GM23248 (cell line): ENCODE results near the gene ATP11C. TPM values are rescaled to one million over a fixed set of nuclear protein-coding genes. Genes with fewer than 3 reads are reported as not detected.

ENCODE experiments used
- DNase-seq: peaks from one replicate; pipeline ENCODE4 v3.0.0-alpha.2; 2015
- H2AFZ ChIP-seq: fragments of 200-600 bp; sonication (generic); 2 replicates; pipeline ENCODE4 v1.6.1; 2016; ENCODE audit warnings: antibody characterized with exemption
- H3F3A ChIP-seq: fragments of 200-600 bp; sonication (generic); 2 replicates; pipeline ENCODE4 v1.6.1; 2016; ENCODE audit warnings: mild to moderate bottlenecking, antibody characterized with exemption, mixed run types; ENCODE audit not compliant: insufficient read depth
- H3K27ac ChIP-seq: fragments of 200-600 bp; sonication (generic); 2 replicates; pipeline ENCODE4 v1.5.1; 2016; ENCODE audit warnings: mild to moderate bottlenecking
- H3K27me3 ChIP-seq: fragments of 200-600 bp; sonication (generic); replicated peaks from 2 replicates; pipeline ENCODE4 v1.6.1; 2016; ENCODE audit warnings: mild to moderate bottlenecking; ENCODE audit not compliant: insufficient read depth
- H3K36me3 ChIP-seq: fragments of 200-600 bp; sonication (generic); 2 replicates; pipeline ENCODE4 v1.6.1; 2016; ENCODE audit warnings: low read depth, mild to moderate bottlenecking
- H3K4me1 ChIP-seq: fragments of 200-600 bp; sonication (generic); 2 replicates; pipeline ENCODE4 v1.6.1; 2016; ENCODE audit warnings: mild to moderate bottlenecking; ENCODE audit not compliant: insufficient read depth
- H3K4me2 ChIP-seq: fragments of 200-600 bp; sonication (generic); one replicate; pipeline ENCODE4 v1.6.1; 2016; ENCODE audit warnings: mild to moderate bottlenecking; ENCODE audit not compliant: unreplicated experiment
- H3K4me3 ChIP-seq: fragments of 200-600 bp; sonication (generic); 2 replicates; pipeline ENCODE4 v1.5.1; 2016; ENCODE audit warnings: mild to moderate bottlenecking
- H3K79me2 ChIP-seq: fragments of 200-600 bp; sonication (generic); 2 replicates; pipeline ENCODE4 v1.6.1; 2016; ENCODE audit warnings: mild to moderate bottlenecking; ENCODE audit not compliant: insufficient read depth
- H3K9ac ChIP-seq: fragments of 200-600 bp; sonication (generic); 2 replicates; pipeline ENCODE4 v1.6.1; 2016; ENCODE audit warnings: mild to moderate bottlenecking
- H3K9me2 ChIP-seq: fragments of 200-600 bp; sonication (generic); 2 replicates; pipeline ENCODE4 v1.6.1; 2016; ENCODE audit warnings: mixed run types, mild to moderate bottlenecking, moderate library complexity; ENCODE audit not compliant: insufficient read depth
- H3K9me3 ChIP-seq: fragments of 200-600 bp; sonication (generic); one replicate; pipeline ENCODE4 v1.6.1; 2017; ENCODE audit warnings: low read depth
- H4K20me1 ChIP-seq: fragments of 200-600 bp; sonication (generic); 2 replicates; pipeline ENCODE4 v1.6.0; 2016; ENCODE audit not compliant: insufficient read depth
- EZH2 ChIP-seq: fragments of 200-600 bp; sonication (generic); IDR thresholded peaks from 2 replicates; pipeline ENCODE4 v1.6.1; 2018; ENCODE audit warnings: antibody characterized with exemption, mild to moderate bottlenecking; ENCODE audit not compliant: insufficient read depth, poor library complexity, severe bottlenecking
- EZH2phosphoT487 ChIP-seq: fragments of 200-600 bp; sonication (generic); IDR thresholded peaks from 2 replicates; pipeline ENCODE4 v1.6.1; 2018; ENCODE audit warnings: antibody characterized with exemption, moderate library complexity, mild to moderate bottlenecking, low read depth; ENCODE audit not compliant: insufficient read depth
- WGBS, 2 experiments: methylation state at CpG; one replicate each; pipeline ENCODE4 v1.1.6; 2015 to 2017; ENCODE audit warnings: low lambda C conversion rate in 2 of 2, low coverage in 1 of 2; ENCODE audit errors: missing lambda C conversion rate in 2 of 2; 5-methylcytosine and 5-hydroxymethylcytosine counted together
- in situ Hi-C: fragments of 300-500 bp; cut with MboI; formaldehyde crosslinking; loops from 2 replicates; pipeline ENCODE4 v1.15.0; 2020
- polyA plus RNA-seq: library from polyadenylated mRNA; unstranded; fragments of >200 nt; fragmentation: Nextera tagmentation; extraction: Ambion mirVana; gene quantifications from 2 replicates; pipeline ENCODE4 v1.2.1, GENCODE V29; 2016
- total RNA-seq: library from RNA; depleted of rRNA; stranded (reverse); fragments of >200 nt; shearing (Covaris generic); gene quantifications from 2 replicates; pipeline ENCODE4 v1.2.3, GENCODE V29; 2014

The ATP11C gene
- total and polyA plus RNA-seq, 2 experiments from 2014 or later: 8.5 to 26.2 TPM

- H3F3A ChIP-seq: no peaks in the 10 kb centered on the region; the same call in 1 of the 2 replicates
- in situ Hi-C loops: no loop called here
- H3K27me3 ChIP-seq: no peaks in the 10 kb centered on the region
- no peaks in the 10 kb centered on the region for H3K79me2 ChIP-seq
- no peak overlapping the region for H3K27ac ChIP-seq
- WGBS, 2 experiments: 94 to 97% methylated on average over 6 of the region's 6 CpGs
- no peaks in the 10 kb centered on the region; the same call in 1 of the 2 replicates for H3K36me3 ChIP-seq
- H3K4me2 ChIP-seq: no peak overlapping the region
- no peaks in the 10 kb centered on the region for H3K9me2 ChIP-seq
- no peaks in the 10 kb centered on the region for H4K20me1 ChIP-seq
- DNase-seq: no peak
- H3K4me1 ChIP-seq: 0 out of 2 replicates have a peak, but pooled peaks cover 4% of the 10 kb centered on the region
- H3K9me3 ChIP-seq: no peaks in the 10 kb centered on the region
- TF ChIP-seq EZH2phosphoT487: no peak
- no peak for TF ChIP-seq EZH2
- no peak overlapping the region for H3K4me3 ChIP-seq
- H3K9ac ChIP-seq: no peak overlapping the region
- H2AFZ ChIP-seq: no peak overlapping the region
Measured at GRCh38 chrX:139811942-139812629, 120.8 kb downstream of the ATP11C start.

- no peak overlapping the region for H3K4me3 ChIP-seq
- H3K36me3 ChIP-seq: no peaks in the 10 kb centered on the region
- no peaks in the 10 kb centered on the region for H3K9me3 ChIP-seq
- no peak overlapping the region for H3K9ac ChIP-seq
- no peaks in the 10 kb centered on the region for H3F3A ChIP-seq
- no peak overlapping the region for H3K27ac ChIP-seq
- DNase-seq: no peak
- 100% methylated on average over 1 of the region's 1 CpG for WGBS, 2 experiments
- H3K79me2 ChIP-seq: no peaks in the 10 kb centered on the region
- H3K27me3 ChIP-seq: no peaks in the 10 kb centered on the region
- H3K4me1 ChIP-seq: no peaks in the 10 kb centered on the region
- no peak for TF ChIP-seq EZH2
- no peak for TF ChIP-seq EZH2phosphoT487
- H2AFZ ChIP-seq: no peak overlapping the region
- H3K4me2 ChIP-seq: no peak overlapping the region
- H4K20me1 ChIP-seq: no peaks in the 10 kb centered on the region
- in situ Hi-C loops: no loop called here
- H3K9me2 ChIP-seq: no peaks in the 10 kb centered on the region
Measured at GRCh38 chrX:139804482-139804881, 128.4 kb downstream of the ATP11C start.

- Histone ChIP-seq H3K4me2 (no peak overlapping the region), H3F3A (no peaks in the 10 kb centered on the region), H2AFZ (no peak overlapping the region), H3K9ac (no peak overlapping the region), H3K4me1 (no peaks in the 10 kb centered on the region), H3K36me3 (no peaks in the 10 kb centered on the region), H3K27ac (no peak overlapping the region), H3K9me2 (no peaks in the 10 kb centered on the region), H4K20me1 (no peaks in the 10 kb centered on the region), H3K27me3 (no peaks in the 10 kb centered on the region), H3K79me2 (no peaks in the 10 kb centered on the region), H3K4me3 (no peak overlapping the region), H3K9me3 (no peaks in the 10 kb centered on the region)
- DNase-seq: no peak
- TF ChIP-seq EZH2phosphoT487 (no peak), EZH2 (no peak)
- in situ Hi-C loops: no loop called here
- WGBS, 2 experiments: 48 to 49% methylated on average over 2 of the region's 2 CpGs
Measured at GRCh38 chrX:139803224-139803623, 129.6 kb downstream of the ATP11C start.

GRCh38 chrX:139802048-139802447 is 130.8 kb downstream of the ATP11C start:
- in situ Hi-C loops: no loop called here
- H3K9me3 ChIP-seq: no peaks in the 10 kb centered on the region
- no peaks in the 10 kb centered on the region for H4K20me1 ChIP-seq

More at GRCh38 chrX:139802048-139802447, 130.8 kb downstream of the ATP11C start:
- no peak overlapping the region for H3K4me2 ChIP-seq
- H3K36me3 ChIP-seq: no peaks in the 10 kb centered on the region
- H3F3A ChIP-seq: no peaks in the 10 kb centered on the region
- no peak overlapping the region for H3K27ac ChIP-seq
- H3K9ac ChIP-seq: no peak overlapping the region
- no peak overlapping the region for H2AFZ ChIP-seq
- no peak for DNase-seq
- no peak overlapping the region for H3K4me3 ChIP-seq
- no peaks in the 10 kb centered on the region for H3K9me2 ChIP-seq
- no peak for TF ChIP-seq EZH2phosphoT487
- no peak for TF ChIP-seq EZH2
- H3K27me3 ChIP-seq: no peaks in the 10 kb centered on the region
- no peaks in the 10 kb centered on the region for H3K79me2 ChIP-seq
- 97 to 98% methylated on average over 4 of the region's 4 CpGs for WGBS, 2 experiments
- H3K4me1 ChIP-seq: no peaks in the 10 kb centered on the region
